GM21390 (cell line): ENCODE measurements around the gene STRIP1.

Source experiments
- ATAC-seq: cut with Tn5 transposase; IDR thresholded peaks from one replicate; pipeline ENCODE4 v1.9.1; 2021; ENCODE audit not compliant: unreplicated experiment

The STRIP1 gene, protein sequence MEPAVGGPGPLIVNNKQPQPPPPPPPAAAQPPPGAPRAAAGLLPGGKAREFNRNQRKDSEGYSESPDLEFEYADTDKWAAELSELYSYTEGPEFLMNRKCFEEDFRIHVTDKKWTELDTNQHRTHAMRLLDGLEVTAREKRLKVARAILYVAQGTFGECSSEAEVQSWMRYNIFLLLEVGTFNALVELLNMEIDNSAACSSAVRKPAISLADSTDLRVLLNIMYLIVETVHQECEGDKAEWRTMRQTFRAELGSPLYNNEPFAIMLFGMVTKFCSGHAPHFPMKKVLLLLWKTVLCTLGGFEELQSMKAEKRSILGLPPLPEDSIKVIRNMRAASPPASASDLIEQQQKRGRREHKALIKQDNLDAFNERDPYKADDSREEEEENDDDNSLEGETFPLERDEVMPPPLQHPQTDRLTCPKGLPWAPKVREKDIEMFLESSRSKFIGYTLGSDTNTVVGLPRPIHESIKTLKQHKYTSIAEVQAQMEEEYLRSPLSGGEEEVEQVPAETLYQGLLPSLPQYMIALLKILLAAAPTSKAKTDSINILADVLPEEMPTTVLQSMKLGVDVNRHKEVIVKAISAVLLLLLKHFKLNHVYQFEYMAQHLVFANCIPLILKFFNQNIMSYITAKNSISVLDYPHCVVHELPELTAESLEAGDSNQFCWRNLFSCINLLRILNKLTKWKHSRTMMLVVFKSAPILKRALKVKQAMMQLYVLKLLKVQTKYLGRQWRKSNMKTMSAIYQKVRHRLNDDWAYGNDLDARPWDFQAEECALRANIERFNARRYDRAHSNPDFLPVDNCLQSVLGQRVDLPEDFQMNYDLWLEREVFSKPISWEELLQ

DNA sequence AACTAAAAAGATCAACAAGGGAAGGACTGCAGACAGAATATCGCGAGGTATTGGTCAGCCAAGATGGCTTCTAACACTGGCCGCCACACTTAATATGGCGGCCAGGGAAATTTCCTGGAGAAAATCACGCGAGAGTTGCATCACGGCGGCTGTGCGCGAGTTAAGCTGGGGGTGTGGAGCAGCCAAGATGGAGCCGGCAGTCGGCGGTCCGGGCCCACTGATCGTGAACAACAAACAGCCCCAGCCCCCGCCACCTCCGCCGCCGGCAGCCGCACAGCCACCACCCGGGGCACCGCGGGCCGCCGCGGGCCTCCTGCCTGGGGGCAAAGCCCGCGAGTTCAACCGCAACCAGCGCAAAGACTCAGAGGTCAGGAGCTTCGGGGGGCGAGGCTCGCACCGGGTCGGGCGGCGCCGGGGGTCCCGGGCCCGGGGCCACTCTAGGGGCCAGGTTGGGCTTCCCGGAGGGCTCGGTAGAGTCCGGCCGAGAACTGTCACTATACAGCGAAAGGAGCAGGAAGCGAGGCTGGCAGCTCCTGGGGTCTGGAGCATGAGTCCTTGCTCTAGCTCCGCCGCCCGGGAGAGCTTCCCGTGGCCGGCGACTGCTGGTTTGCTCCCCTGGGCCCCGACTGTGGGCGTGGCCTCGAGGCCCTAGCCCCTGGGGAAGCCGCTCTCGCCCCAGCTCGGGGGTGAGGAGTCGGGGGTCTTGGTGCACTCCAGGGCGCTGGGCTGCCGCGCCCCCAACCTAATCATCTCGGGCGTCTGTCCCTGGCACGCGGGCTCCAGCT lies at the start of gene STRIP1:
STRIP1 (plus strand) TSS at position 174 of the 785 bp plus-strand sequence; CDS start at position 188, 14 bp downstream.
- peak; percentile 84 for ATAC-seq

DNA sequence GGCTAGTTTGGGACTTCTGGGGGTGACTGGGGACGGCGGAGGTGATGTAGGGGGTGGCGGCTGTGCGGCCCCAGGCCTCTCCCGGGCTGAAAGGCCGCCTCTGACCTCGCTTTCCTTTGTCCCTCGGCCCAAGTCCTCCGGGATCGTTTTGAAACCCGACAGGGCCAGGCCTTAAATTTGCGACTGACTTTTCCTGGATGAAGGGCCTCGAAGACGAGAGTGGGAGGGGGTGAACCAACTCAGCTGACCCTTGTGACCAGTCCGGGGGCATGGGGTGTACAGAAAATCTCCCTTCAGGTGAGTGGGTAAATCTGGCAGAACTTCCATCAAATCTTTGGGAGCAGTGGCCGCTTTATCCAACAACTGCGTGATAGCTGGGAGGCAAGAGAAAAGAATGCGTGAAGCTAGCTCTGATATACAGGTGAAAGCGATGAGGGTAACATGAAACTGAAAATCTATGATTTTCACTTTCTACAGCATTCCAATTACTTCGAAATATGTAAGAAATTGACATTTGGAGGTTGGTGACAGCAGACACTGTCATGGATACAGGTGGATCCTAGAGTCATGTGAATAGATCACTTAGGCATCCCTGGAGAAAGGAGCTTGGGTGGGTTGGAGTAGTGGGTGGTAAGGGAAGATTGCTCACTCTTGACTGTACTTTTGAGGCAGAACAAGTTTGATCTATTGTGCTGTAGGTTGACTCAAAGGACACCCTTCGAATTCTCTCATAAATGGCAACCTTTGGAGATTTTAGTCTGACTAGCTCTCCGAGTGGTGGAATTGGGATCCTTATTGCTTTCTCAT lies 49.0 kb upstream of the STRIP1 start:
- ATAC-seq = no peak

DNA sequence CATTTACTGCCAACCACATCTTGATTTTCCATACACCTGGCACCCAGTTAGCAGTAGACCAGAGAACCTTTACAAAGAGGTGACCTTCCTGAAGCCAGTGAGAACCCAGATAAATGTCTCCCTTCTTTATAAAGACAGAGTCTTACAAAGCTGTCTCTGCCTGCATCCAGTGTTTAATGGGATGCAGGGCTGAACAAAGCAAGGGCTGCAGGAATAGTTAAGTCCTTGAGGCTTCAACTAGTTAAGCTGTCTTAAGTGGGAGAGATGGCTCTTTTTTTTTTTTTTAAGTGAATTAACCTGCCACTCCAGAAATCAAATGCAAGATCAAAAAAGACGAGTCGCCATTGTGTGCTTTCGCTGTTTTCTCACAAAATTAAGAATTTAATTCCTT lies 48.4 kb upstream of the STRIP1 start:
- ATAC-seq = no peak

DNA sequence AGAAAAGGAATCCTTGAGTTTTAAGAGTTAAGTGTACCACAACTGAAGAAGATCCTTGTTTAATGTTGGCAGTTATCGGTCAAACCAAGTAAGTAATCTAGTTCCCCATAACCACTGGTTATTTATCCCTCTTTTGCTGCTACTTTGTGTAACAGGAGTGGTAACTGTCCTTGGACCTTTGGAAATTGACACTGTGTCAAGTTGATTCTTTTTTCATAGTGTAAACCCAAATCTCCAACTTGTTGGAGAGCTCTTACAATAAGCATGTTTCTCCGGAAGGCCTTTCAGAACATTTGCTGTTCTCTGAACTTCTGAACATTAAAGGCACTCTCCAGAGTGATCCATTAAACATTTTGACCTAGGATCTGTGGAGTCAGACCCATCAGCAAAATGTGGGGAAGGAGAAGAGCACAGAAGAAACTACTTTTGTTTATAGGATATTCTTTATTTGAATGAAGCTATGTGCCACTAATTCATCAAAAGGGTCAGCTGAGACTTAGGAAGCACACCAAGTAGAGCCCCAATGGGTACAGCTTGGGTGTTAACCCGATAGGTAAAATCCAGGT lies 46.0 kb upstream of the STRIP1 start:
- no peak for ATAC-seq

DNA sequence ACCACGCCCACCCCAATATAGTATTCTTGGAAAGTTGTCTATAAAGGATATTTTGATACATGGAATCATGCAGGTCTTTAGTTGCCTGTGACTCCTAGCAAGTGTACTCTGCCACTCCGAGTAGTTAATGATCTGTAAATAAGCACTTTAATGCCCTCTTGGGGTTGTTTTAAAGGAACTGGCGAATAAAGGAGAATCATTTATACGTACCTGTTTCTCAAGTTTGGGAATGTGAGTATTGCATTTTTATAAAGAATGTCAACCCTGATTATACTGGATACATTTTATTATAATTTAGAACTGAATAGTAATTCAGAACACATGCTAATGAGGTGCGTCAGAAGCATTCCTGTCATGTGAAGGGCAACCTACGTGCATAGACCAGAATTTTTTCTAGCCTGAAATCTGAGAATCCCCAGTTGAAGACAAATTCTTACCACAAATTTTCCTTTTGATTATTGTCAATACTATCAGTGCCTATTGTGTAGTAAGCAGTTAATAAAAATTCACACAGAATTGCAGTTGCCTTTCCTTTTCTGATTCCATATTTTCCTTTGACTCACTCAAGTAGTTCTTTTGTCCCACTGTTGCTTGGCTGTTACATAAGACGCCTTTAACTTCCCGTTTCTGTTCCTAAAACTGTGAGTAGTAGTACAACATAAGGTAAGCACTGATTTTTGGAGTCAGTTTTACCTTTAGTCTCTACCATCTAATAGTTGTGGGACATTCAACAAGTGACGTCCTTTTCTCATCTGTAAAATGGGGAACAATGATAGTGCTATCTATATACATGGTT lies 44.7 kb upstream of the STRIP1 start:
- no peak for ATAC-seq

DNA sequence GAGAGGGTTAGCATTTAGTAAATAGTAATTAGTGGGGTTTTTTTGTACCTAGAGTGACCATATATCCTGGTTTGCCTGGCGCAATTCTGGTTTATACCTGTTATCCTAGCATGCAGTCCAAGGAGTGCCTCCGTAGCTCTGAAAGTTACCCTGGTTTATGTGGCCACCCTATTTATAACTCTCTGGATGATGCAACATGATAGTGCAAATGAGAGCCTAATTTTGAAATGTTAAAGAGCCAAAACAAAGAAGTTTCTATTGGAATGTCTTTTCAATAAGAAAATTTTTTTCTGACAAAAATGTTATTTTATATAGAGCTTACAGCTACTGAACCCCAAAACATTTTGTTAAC lies 44.1 kb upstream of the STRIP1 start:
- no peak for ATAC-seq

DNA sequence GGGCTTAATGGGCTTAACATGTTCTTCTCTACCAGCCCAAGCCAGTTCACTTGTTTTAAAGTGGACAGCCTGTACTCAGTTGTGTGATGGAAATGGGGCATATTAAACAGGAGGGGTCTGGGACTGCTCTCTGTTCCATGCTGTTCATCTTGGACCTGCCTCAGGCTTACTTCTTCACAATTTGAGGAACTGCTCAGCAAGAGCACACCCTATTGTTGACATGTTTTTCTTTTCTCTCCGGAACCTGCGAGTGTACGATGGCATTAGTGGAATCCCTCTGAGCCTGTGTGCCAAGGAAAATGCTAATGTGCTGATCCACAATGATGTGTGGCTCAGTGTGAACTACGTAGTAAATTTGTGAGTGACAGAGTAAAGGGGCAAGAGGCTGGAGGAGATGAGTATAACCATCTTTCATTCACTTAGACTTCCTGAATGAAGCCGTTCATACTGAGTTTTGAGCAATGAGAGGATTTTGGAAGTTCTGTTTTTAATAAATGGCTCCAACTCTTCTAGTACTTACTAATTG lies 43.0 kb upstream of the STRIP1 start:
- no peak for ATAC-seq

DNA sequence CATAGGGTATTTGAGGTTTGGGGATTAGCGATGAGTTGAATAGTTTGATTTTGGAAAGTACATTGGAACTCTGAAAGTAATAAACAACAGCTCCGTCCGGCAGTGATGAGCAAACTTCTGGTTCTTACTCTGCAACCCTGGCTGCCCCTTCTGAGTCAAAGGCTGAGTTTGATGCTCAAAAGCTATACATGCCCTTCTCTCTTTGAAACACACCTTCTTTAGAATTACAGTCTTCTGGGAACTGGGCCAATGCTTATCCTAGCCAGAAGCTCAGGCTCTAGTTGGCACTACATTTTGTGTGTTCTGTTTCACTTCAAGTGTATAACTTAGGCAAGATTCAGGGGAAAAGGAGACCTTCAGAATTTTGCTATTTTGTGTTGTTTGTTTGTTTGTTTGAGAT lies 40.5 kb upstream of the STRIP1 start:
- ATAC-seq = no peak

DNA sequence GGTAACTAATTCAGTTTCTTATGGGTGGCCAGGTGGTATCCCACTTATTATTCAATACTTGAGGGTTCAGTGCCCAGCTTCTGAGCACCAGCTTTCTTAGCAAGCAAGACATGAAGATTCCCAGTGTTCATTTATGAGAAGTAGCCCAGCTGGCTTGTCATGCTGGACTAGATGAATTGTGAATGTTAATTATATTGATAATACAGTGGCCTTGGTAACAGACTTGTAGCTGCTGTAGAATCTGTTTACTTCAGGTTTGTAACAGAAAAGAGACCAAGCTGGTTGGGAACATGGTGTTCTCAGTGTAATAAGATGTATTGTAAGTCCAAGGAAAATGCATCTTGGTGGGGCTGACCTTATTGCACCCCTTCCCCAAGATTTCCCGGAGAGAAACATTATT lies 39.8 kb upstream of the STRIP1 start:
- ATAC-seq = no peak

DNA sequence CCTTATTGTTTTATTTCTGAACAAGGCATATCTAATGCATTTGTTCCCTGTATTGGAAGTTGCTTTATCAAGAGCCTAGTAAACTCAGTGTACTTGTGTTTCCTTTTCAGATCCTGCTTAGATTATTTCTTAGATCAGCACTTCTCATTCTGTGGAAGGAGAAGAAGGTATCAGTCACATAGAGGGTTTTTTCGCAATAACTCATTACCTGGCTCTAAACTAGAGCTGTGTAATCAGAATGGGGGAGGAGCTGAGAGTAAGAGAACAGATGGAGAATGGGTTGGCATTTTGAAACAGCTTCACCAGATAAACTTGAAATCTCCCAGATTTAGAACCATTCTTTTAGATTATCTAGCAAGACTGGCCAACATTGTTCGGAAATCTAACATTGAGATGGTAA lies 38.9 kb upstream of the STRIP1 start:
- no peak for ATAC-seq

DNA sequence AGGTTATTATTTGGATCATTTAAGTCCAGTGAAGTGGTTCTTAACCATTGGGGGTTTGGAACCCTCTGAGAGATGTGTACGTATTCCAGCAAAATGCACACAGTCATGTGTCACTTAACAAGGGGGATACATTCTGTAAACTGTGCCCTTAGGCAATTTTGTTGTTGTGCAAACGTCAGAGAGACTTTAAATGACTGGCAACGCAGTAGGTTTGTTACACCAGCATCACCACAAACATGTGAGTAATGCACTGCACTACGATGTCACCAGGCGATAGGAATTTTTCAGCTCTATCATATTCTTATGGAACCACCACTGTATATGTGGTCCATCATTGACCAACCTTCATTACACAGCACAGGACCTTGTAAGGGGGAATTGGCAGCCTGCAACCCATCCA lies 37.9 kb upstream of the STRIP1 start:
- no peak for ATAC-seq

DNA sequence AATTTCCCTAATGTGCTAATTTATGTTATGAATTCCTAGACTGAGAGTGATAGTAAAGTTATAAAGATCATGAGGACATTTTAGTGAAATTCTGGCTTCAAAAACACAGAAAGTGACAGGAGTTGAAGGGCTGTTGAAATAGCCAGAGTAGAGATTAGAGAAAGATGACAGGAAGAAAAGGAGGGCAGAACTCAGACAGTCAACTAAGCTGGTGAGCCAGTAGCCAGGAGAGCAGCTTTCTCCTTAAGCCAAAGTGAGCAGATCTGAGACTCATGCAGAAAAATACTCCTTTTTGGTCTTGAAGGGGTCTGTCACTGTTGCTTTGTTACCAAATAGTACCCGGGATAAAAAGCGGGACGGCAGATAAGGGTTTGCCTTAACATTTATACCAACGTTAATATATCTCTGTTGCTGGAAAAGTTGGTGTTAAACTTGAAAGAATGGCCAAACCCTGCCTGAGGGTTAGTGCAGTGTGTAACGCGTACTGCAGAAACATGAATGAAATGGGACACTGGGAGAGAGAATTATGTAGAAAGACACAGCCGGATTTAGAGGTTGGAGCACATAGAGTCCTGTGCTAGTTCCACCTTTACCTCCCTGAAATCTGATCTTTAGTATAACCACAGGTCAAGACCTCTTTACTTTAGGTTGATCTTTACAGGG lies 37.1 kb upstream of the STRIP1 start:
- no peak for ATAC-seq

DNA sequence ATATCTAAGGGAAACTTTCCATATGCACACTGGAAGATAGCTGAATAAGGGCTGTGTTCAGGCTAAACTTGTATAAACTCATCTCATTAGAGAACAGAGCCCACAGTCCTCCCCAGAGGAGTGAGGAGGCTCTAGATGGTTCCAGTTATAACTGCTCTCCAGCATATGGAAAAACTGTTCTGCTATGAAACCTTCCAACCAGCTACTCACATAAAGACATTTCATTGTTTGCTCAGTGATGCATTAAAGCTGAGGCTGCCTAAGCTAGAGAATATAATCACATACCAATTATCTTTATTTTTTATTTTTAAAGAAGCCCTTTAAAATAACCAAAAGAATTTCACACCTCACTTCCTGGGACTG lies 36.6 kb upstream of the STRIP1 start:
- ATAC-seq = no peak

DNA sequence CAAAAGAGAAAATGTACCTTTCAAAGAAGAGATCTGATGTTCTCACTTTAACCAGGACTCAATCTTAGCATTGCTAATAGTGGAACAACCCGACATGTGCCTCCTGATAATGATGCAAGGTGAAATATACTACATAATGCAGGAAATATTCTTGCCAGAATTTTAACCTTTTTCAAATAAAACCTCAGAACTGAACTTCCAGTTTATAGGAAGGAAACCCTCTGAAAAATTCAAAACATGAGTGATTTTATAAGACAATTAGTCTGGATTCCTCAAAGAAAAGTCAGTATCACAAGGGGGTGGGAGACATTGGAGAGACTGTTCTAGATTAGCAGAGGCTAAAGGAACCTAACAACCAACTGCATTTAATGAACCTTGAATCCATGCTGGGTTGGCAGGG lies 31.7 kb upstream of the STRIP1 start:
- ATAC-seq = no peak

DNA sequence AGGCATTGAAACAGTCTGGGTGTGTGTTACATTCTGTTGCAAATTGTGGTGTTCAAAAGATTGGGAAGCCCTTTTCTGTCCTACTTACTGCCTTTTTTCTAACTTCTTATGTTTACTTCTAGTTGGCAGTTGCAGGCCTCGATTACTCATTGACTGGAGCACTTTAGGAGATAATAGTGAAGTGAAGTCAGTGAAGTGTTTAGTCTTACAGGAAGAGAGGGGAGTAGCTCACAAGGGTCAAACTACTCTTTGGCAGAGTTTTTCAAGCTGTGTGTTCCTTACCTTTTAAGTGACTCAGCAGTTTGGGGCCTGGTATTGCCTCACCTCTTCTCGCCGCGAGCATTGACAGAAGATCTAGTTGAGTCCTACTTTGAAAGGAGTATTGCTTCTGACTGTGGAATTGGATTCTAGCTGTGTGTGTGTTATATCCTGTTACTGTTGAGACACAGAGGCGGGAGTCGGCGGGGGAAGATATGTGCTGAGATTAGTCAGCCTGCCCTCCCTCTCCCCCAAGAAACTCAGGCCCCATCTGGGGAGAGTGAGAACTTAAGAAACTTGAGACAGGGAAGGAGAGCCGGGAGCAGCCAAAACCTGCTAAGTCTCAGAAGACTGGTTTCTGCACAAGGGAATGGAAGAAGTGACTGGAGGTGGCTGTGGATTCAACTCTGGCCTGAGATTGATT lies 30.5 kb upstream of the STRIP1 start:
- ATAC-seq = peak; percentile 67

DNA sequence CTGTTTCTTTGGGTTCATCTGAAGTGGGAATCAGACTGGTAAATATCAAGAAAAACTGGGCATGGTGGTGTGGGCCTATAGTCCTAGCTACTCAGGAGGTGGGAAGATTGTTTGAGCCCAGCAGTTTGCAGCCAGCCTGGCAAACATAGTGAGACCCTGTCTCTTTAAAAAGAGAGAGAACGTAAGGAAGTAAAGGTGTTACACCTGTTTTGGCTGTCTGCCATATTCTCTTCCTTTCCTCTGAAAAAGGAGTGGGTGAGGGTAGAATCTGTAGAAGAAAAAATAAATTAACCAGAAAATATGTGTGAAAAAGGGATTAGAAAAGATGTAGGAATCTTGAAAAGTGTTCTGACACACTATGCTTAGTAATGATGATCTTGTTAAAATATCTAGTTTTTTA lies 29.8 kb upstream of the STRIP1 start:
- ATAC-seq = no peak

DNA sequence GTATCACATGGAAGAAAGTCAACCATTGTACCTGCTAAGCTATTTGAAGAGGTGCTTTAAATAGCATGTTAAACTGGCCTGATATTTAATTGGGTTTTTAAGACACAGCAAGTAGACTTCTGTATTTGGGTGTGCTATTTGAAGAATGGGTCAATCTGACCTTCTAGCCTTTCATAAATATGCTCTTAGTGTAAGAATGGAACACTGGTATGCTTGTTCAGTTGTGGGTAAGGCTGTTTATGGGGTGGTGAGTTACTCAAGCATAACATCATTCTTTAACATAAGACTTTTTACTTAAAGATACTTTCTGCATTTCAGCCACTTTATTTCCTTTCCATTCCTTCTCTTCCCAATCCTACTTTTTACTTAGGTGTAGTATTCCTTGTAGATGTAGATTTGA lies 28.5 kb upstream of the STRIP1 start:
- no peak for ATAC-seq

DNA sequence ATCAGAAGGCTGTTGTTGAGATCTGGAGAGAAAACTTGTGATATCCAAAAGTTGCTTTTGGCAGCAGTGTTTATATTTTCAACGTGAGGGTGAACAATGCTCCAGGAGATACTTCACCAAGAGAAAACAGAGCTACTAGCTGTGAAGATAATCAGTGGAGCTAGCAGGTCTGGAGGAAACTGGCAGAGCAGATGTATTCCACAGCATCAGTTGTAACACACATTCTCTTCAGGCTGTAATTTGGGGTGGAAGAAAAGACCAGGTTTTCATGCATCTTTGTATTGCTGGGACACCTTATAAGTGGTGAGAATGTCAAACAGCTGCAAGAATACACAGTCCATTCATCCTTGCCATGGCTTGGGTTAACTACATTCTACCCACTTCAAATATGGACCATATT lies 27.9 kb upstream of the STRIP1 start:
- ATAC-seq = no peak
